DMS53 (cell line): ENCODE measurements around the gene CREBRF.
A peak's percentile ranks its signal among the peaks of the same experiment; 100 is the strongest.
"Not testable (repeated sequence)": the region's sequence is repeated elsewhere in the genome, so short reads cannot be mapped to it uniquely, and the experiment has no call there.

Experiments used
- DNase-seq: peaks from one replicate; lab custom pipeline; 2025; lab: John Stamatoyannopoulos, UW

The CREBRF gene

GRCh38 chr5:173055983-173056782 lies at the start of gene CREBRF:
Gene CREBRF, plus strand, starts transcription at chr5:173056352. Its CDS starts 24,424 bp downstream, at chr5:173080776.
- peak; percentile 99 for DNase-seq

GRCh38 chr5:173010021-173010420 lies 46.1 kb upstream of the CREBRF start:
- no peak for DNase-seq

- no peak for DNase-seq
Measured at GRCh38 chr5:173010547-173011464, 45.3 kb upstream of the CREBRF start.

DNA sequence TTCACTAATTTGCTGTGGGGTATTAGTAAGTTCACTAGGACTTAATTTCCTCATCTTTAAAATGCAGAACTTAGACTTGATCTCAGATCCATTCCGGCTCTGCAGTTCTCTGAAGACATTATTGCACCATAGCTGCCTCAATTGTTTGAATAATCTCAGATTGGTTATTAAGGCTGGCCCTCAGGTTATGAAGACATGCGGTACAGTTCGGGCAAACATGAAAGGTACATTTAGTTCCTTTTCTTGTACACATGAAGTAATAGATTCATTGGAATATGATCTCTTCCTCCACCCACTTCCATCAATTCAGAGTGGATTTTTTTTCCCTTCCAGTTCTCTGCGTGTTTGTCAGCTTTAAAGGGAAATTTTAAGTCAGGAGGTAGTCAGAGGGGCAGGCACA lies 44.6 kb upstream of the CREBRF start:
- no peak for DNase-seq

GRCh38 chr5:173012882-173013281 lies 43.3 kb upstream of the CREBRF start:
- no peak for DNase-seq

DNA sequence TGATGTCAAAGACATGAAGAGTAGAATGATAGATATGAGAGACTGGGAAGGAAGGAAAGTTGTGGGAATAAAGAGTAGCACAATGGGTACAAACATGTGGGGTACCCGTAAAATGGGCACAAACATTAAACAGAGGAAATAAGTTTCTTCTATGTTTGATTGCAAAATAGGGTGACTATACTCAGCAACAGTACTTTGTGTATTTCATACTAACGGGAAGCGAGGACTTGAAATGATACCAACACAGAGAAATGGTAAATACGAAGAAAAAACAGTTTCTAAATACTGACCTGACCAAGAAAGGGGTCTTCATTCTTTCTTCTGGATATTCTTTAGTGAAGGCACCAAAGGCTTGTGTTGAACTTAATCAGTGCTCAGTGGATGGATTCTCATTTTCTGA lies 41.5 kb upstream of the CREBRF start:
- no peak for DNase-seq

GRCh38 chr5:173015192-173015591 lies 41.0 kb upstream of the CREBRF start:
- no peak for DNase-seq

- no peak for DNase-seq
Measured at GRCh38 chr5:173015598-173016455, 40.3 kb upstream of the CREBRF start.

DNA sequence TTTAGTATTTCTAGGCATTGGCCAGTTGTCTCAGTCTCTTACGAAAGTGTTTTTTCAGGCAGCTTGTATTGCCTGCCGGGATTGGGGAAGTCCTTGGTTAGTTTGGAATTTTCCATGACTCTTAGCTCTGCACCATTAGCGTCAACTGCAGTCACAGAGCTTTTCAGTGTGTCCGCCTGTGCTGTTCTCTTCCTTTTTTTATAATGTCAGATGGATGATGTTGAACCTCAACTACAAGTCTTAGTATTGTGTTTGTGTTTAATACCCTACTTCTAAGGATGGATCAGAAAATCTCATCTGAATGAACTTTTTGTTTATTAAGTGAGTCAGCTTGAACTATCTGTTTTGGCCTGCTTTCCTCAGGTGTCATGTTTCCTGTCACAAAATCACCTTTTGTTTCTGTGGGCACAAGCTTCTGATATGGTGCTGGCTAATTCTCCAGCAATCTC lies 39.5 kb upstream of the CREBRF start:
- DNase-seq, result peak; percentile 54

- DNase-seq, result not testable (repeated sequence)
Measured at GRCh38 chr5:173017087-173017486, 39.1 kb upstream of the CREBRF start.

DNA sequence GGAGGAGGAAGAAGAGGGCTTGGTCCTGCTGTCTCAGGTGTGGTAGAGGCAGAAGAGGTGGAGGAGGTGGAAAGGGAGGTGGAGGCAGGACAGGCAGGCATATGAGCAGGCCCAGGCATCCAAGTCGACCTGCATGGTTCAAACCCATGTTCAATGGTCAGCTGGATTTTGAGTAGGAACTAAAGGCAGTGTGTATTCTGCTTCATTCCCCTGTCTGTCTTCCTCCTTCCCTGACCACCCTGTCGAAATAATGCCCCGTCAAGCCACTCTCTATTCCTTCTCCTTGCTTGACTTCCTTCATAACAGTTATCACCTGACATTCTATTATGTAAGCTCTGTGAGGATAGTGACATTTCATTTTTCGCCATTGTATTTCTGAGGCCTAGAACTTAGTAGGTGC lies 37.8 kb upstream of the CREBRF start:
- no peak for DNase-seq

- DNase-seq, result no peak
Measured at GRCh38 chr5:173020154-173020581, 36.0 kb upstream of the CREBRF start.

- DNase-seq, result no peak
Measured at GRCh38 chr5:173020643-173021042, 35.5 kb upstream of the CREBRF start.

GRCh38 chr5:173025651-173026050 lies 30.5 kb upstream of the CREBRF start:
- DNase-seq, result no peak

DNA sequence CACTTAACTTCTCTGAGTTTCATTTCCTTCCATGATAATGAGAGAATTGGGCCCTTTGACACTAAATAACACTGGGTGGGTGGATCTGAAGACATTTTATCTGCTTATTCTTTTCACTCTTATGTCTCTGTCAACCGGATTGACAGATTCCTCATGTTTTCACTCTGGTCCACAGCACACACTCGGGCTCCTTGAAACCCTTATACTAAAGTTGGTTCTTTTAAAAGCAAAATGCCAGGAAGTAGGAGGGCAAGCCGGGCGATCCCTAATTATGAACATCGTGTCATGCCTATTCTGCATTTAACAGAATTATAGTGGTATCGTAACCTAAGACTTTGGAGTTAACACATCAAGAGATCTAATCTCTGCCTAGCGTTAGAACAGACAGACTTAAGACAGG lies 28.2 kb upstream of the CREBRF start:
- no peak for DNase-seq

DNA sequence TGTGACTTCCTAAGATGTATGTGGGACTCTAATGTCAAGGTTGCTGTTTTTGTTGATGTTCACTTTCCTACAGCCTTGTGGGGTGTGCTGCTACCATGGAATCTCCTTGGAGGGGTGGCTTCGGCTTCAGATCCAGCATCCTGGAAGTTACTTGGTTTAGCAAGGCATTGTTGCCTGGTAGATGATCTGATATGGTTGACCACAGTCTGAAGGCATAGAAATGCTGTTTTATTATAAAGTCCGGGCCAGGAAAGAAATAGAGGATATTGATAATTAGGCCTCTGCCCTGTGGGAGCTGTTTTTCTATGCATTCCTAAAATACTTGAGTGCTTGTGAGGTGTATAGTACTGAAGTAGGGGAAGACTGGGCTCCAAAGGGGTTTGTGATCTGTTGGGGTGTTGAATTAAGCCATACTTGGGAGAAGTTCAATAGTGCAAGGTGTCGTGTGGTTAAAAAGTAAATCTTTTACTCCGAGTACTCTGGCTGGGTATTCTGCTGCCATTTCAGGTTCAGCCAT lies 27.3 kb upstream of the CREBRF start:
- no peak for DNase-seq

DNA sequence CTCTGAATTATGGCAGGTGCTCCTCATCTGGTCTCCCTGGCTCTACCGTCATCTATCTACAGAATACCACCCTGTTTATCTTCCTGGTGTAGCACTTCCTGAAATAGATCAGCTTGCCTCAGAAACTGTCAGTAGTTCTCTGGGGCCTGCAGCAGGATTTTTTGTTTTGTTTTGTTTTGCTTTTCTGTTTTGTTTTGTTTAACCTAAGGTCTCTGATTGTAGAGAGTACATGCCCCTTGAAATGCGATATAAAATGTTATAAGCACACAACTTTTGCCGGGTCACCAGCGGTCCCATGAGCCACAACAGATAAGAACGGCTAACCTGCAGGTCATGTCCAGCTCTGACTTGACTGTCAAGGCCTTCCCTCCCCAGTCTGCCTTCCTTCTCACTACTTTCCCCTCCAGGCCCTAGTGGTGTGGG lies 26.6 kb upstream of the CREBRF start:
- DNase-seq, result no peak

DNA sequence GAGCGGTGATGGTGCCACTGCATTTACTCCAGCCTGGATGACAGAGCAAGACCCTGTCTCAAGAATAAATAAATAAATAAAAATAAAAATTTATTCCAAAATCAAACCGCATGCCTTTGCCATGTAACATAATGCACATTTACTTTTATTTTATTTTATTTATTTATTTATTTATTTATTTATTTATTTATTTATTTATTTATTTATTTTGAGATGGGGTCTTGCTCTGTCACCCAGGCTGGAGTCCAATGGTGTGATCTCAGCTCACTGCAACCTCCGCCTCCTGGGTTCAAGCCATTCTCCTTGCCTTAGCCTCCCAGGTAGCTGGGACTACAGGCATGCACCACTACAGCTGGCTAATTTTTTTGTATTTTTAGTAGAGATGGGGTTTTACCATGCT lies 24.1 kb upstream of the CREBRF start:
- DNase-seq, result not testable (repeated sequence)

- no peak for DNase-seq
Measured at GRCh38 chr5:173032730-173033129, 23.4 kb upstream of the CREBRF start.

DNA sequence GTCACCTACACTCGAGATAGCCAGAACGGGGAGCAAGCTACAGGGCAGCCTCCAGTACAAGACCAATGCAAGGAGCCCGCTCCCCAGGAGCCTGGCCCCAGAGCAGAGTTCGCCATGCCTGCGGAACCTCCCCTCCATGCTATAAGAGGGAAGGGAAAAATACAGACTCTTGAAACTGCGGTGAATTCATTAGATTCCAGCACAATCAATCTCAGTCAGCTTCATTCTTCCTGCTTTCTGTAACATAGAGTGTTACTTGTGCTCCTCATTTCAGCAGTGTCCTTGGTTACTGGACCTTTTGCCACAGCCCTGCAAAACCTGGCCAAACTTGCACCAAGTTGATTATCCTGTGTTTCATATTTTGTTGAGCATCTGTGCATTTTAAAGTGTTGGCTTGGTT lies 22.2 kb upstream of the CREBRF start:
- DNase-seq, result no peak

DNA sequence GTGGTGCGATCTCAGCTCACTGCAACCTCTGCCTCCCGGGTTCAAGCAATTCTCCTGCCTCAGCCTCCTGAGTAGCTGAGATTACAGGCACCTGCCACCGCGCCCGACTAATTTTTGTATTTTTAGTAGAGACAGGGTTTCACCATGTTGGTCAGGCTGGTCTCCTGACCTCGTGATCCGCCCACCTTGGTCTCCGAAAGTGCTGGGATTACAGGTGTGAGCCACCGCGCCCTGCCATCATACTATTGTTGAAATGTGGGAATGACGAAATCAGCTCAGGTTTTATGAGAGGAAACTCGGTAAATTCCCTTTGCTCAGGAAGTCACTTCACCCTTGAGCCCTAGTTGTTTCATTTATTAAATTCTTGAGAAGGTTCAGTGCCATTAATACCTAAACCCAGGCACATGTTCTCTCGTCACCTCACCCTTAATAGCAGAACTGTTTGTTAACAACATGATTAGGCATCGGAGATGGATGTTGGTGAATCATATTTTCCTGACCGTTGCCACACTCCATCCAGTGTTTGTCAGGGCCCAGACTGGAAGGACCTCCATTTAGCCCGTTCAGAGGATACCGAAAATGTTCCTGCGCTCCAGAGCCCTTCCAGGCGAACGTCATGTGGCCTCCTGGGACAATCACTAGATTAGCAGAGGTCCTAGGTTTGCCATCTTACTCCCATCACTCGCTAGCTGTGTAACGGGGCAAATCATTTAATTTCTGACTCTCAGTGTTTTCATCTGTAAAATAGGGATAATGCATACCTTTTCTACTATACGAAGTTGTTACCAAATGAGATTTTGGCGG lies 20.0 kb upstream of the CREBRF start:
- DNase-seq, result no peak
